Measurements from ENCODE around the gene DMRTC2. TPM values are rescaled to one million over a fixed set of nuclear protein-coding genes. Genes with fewer than 3 reads are reported as not detected.

DMRTC2 gene
- total RNA-seq, 1 donor from 2014 or later = not detected

DNA sequence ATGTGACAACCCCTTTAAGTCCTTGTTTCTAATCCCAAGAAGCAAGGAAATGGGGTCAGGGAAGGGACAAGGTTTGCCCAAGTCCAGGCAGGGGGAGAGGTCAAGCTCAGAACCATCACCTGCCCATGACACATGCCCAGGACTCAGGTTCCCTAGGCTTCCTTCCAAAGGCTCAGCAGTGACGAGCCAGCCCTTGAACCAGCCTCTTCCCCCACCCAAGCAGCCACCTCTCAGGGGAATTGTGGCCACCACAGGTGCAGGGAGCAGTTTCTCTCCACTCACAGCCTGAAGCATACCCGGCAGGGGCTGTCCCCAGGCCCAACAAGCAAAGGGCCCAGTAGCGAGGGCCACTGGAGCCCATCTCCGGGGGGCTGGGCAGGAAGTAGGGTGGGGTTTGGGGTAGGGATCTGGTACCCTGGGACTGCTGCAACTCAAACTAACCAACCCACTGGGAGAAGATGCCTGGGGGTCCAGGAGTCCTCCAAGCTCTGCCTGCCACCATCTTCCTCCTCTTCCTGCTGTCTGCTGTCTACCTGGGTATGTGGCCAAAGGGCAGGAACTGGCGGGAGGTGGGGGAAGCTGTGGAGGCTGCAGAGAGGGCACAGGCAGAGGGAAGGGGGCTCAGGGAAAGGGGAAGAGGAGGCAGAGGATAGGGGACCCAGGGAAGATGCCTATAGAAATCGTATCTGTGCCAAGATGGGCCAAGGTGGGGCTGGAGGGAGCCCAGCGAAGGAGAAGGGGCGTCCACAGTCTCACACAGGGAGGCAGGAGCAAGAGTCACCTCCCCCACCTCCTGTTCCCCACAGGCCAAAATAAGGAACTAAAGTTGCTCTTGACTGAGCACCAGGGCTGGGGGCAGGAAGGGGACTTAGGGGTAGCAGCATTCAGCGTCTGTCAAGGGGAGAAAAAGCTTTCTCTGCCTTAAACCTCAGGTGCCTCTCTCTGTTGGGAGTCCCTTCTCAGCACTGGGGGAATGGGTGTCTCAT is 32.3 kb downstream of the DMRTC2 start, which contains the start of gene CD79A:
Gene CD79A (plus strand): TSS at position 433 of the 986 bp plus-strand sequence. CDS start 26 bp downstream, at position 459.
- no peaks in the 10 kb centered on the region for H3K9me3 Mint-ChIP-seq
- H3K27me3 Mint-ChIP-seq (ENCODE audit: low read depth) = peaks cover 37% of the 10 kb centered on the region
- TF ChIP-seq, protein P1, sequence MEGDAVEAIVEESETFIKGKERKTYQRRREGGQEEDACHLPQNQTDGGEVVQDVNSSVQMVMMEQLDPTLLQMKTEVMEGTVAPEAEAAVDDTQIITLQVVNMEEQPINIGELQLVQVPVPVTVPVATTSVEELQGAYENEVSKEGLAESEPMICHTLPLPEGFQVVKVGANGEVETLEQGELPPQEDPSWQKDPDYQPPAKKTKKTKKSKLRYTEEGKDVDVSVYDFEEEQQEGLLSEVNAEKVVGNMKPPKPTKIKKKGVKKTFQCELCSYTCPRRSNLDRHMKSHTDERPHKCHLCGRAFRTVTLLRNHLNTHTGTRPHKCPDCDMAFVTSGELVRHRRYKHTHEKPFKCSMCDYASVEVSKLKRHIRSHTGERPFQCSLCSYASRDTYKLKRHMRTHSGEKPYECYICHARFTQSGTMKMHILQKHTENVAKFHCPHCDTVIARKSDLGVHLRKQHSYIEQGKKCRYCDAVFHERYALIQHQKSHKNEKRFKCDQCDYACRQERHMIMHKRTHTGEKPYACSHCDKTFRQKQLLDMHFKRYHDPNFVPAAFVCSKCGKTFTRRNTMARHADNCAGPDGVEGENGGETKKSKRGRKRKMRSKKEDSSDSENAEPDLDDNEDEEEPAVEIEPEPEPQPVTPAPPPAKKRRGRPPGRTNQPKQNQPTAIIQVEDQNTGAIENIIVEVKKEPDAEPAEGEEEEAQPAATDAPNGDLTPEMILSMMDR (IDR thresholded peaks at IDR 0.05; ENCODE audit: unreplicated experiment) = no peak
- no peak for DNase-seq (ENCODE audit: low spot score in 2 of 2, unreplicated experiment in 2 of 2)
- H3K4me1 Mint-ChIP-seq = peaks cover under 1% of the 10 kb centered on the region
- no peak within 1 kb of the TSS for H3K4me3 Mint-ChIP-seq
- no peak within 1 kb of the TSS for H3K27ac Mint-ChIP-seq
- no peaks in the 10 kb centered on the region for H3K36me3 Mint-ChIP-seq

DNA sequence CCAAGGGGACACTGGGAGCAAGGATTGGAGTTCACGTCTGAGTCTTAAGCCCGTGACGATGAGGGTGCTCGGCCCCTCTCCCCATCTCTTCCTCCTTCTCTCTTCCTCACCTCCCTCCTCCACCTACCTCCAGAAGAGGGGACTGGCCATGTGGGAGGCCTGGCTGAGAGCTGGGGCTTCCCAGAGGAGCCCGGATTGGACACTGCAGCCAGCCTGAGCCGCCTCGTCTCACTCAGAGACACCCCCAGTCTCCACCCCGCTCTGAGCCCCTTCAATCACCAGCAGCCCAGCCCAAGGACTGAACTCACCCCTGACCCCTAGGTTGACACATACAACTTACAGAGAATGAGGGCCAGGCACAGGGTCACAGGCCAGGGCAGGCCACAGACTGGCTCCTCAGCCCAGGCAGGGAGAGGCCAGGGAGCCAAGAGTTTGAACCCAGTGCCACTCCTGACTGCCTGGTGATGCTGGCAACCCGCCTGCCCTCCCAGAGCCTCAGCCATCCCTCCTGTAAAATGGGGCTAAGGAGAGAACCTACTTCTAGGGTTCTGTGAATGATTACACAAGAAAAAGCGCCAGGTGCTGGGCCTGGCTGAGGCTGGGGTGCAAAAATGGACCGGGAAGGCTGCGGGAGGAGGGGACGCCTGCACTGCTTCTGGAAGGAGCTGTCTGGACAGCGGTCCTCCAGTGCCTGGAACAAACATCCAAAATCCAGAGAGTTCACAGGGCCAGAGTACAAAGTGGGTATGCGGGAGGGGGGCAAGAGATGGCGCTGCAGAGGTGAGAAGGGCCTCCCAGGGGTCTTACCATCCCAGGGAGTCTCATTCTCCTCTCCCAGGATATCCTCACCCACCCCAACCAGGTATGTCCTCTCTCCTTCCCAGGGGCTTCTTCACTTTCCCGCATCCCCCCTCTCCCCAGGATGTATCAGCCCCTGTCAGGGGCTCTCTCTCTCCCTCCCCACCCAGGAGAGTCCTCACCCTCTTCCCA is 33.4 kb downstream of the DMRTC2 start:
- Mint-ChIP-seq H3K27ac (no peak overlapping the region), H3K36me3 (no peaks in the 10 kb centered on the region), H3K4me1 (peaks cover 6% of the 10 kb centered on the region), H3K4me3 (no peak overlapping the region), H3K9me3 (no peaks in the 10 kb centered on the region), H3K27me3 (ENCODE audit: low read depth) (peaks cover 42% of the 10 kb centered on the region)
- TF ChIP-seq, protein P1 (IDR thresholded peaks at IDR 0.05; ENCODE audit: unreplicated experiment) = no peak
- no peak for DNase-seq (ENCODE audit: low spot score in 2 of 2, unreplicated experiment in 2 of 2)

DNA sequence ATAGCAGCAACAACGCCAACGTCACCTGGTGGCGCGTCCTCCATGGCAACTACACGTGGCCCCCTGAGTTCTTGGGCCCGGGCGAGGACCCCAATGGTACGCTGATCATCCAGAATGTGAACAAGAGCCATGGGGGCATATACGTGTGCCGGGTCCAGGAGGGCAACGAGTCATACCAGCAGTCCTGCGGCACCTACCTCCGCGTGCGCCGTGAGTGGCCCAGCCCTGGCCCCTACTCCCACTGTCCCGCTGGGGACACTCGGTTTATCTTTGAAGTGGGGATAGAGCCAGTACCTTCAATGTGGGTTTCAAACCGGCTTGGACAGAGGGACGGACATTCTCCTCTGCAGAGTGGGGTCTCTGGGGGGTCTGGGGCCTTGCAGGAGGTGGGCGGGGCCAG is 34.2 kb downstream of the DMRTC2 start:
- H3K36me3 Mint-ChIP-seq = no peaks in the 10 kb centered on the region
- no peak overlapping the region for H3K4me3 Mint-ChIP-seq
- no peak overlapping the region for H3K27ac Mint-ChIP-seq
- H3K4me1 Mint-ChIP-seq = peaks cover 13% of the 10 kb centered on the region
- TF ChIP-seq, protein P1 (IDR thresholded peaks at IDR 0.05; ENCODE audit: unreplicated experiment) = no peak
- H3K27me3 Mint-ChIP-seq (ENCODE audit: low read depth) = peaks cover 48% of the 10 kb centered on the region
- no peaks in the 10 kb centered on the region for H3K9me3 Mint-ChIP-seq
- no peak for DNase-seq (ENCODE audit: low spot score in 2 of 2, unreplicated experiment in 2 of 2)

DNA sequence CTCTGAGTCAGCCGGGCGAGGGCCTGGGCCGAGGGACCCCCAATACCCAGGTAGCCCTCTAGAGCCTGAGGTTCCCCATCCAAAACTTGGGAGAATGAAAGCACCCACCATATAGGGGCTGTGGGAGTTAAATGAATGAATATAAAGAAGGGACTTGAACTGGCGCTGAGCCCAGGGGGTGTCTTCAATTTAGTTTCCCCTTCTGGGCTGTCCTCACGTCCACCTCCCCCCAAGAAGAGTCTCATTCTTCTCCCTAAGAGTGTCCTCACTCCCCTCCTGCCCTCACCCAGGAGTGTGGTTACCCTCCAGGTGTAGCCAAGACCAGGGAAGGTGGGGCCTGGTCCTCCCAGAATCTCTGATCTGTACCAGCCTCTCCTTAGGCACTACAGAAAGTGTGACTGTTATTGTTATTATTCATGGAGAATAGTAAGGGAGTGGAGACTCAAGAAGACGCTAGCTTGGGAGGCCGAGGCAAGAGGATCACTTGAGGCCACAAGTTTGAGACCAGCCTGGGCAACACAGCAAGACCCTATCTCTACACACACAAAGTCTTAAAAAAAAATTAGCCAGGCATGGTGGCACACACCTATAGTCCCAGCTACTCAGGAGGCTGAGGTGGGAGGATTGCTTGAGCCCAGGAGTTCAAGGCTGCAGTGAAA is 35.0 kb downstream of the DMRTC2 start:
- Mint-ChIP-seq H3K27me3 (ENCODE audit: low read depth) (peaks cover 48% of the 10 kb centered on the region), H3K27ac (no peak overlapping the region), H3K4me3 (no peak overlapping the region), H3K36me3 (no peaks in the 10 kb centered on the region), H3K9me3 (no peaks in the 10 kb centered on the region), H3K4me1 (peaks cover 15% of the 10 kb centered on the region)
- no peak for DNase-seq (ENCODE audit: low spot score in 2 of 2, unreplicated experiment in 2 of 2)
- TF ChIP-seq, protein P1 (IDR thresholded peaks at IDR 0.05; ENCODE audit: unreplicated experiment) = no peak

DNA sequence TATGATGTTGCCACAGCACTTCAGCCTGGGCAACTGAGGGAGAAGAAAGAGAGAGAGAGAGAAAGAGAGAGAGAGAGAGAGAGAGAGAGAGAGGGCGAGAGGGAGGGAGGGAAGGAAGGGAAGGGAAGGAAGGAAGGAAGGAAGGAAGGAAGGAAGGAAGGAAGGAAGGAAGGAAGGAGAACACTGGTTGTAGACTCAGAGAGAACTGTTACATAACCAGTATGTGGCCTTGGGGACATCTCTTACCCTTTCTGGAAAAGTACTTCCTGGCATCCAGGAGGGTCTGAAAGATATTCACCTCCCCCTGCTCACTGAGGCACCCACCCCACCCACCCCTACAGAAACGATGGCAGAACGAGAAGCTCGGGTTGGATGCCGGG is 35.5 kb downstream of the DMRTC2 start:
- Mint-ChIP-seq H3K9me3 (no peaks in the 10 kb centered on the region), H3K27me3 (ENCODE audit: low read depth) (peaks cover 48% of the 10 kb centered on the region), H3K27ac (no peak overlapping the region), H3K4me3 (no peak overlapping the region), H3K36me3 (no peaks in the 10 kb centered on the region), H3K4me1 (peaks cover 19% of the 10 kb centered on the region)
- no peak for DNase-seq (ENCODE audit: low spot score in 2 of 2, unreplicated experiment in 2 of 2)
- TF ChIP-seq, protein P1 (IDR thresholded peaks at IDR 0.05; ENCODE audit: unreplicated experiment) = no peak

Measured in mesothelial cell of epicardium (in vitro differentiated cells).